Cardiac septum (tissue), 1 donor: ENCODE data around the gene HADHA. TPM values are rescaled to one million over a fixed set of nuclear protein-coding genes. Genes with fewer than 3 reads are reported as not detected.

Source experiments
- DNase-seq: peaks from one replicate; pipeline ENCODE4 v3.0.0-alpha.2; 2020; ENCODE audit warnings: low spot score
- intact Hi-C: fragments of 100-400 bp; cut with DNase I; formaldehyde crosslinking; loops from one replicate; pipeline ENCODE4 v1.14.0; 2022
- total RNA-seq: library from RNA; stranded (reverse); fragmentation: NEBNext Ultra II Directional; extraction: Animal tissue kit (Norgen Biotek cat#: 25700); gene quantifications from one replicate; pipeline ENCODE4 v1.2.1, GENCODE V29; 2021
- donor health status: DM: no; HTN: no; CAD: no.

Gene HADHA
- total RNA-seq, 1 donor from 2014 or later, result 244 TPM

DNA sequence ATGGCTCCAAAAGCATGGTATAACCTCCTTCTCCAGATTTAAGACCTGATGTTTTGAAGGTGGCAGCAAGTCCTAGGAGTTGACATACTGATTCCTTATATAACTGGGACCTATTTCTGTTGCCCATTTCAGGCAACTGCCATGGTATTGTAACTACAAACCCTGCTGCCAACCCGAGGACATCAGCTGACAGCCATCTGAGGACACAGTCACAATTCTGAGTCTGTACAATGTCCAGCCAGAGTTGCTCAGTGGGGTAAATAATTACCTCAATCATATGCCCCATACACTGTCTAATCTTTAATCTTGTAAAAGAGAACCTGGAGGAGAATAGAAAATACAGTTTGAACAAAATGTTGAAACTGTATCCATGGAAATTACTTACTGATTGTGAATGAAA is 80.2 kb downstream of the HADHA start:
- DNase-seq, result peak; percentile 76
- intact Hi-C loops, result no loop called here

DNA sequence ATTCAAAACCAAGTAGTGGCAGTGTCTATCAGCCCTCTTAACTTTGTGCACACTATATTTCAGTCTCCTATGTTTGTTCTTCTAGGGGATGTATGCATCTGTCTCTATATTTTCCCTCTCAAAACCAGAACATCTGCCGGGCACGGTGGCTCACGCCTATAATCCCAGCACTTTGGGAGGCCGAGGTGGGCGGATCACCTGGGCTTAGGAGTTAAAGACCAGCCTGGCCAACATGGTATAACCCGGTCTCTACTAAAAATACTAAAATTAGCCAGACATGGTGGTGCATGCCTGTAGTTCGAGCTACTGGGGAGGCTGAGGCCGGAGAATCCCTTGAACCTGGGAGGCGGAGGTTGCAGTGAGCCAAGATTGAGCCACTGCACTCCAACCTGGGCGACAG is 81.5 kb downstream of the HADHA start:
- intact Hi-C loops, result no loop called here
- DNase-seq, result no peak

DNA sequence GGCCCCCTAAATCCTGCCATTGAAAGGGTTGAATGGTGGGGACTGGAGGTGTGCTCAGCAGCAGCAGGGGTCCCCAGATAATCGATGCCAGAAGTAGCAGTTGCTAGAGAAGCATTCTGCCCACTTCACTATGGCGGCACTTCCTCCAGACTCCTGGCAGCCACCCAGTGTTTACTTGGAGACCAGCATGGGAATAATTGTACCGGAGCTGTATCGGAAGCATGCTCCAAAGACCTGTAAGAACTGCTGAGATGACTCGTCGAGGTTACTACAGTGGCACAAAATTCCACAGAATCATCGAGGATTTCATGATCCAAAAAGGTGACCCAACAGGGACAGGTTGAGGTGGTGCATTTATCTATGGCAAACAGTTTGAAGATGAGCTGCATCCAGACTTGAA is 82.5 kb downstream of the HADHA start:
- DNase-seq, result no peak
- intact Hi-C loops, result no loop called here

DNA sequence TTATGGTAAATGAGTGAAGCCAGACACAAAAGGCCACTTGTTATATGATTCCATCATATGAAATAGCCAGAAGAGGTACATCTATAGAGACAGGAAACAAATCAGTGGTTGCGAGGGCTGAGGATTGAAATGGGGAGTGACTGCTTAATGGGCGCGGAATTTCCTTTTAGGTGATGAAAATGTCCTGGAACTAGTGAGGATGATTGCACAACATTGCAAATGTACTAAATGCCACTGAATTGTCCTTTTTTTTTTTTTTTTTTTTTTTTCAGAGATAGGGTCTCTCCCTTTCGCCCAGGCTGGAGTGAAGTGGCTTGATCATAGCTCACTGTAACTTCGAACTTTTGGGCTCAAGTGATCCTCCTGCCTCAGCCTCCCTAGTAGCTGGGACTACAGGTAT is 86.9 kb downstream of the HADHA start:
- intact Hi-C loops, result no loop called here
- no peak for DNase-seq

DNA sequence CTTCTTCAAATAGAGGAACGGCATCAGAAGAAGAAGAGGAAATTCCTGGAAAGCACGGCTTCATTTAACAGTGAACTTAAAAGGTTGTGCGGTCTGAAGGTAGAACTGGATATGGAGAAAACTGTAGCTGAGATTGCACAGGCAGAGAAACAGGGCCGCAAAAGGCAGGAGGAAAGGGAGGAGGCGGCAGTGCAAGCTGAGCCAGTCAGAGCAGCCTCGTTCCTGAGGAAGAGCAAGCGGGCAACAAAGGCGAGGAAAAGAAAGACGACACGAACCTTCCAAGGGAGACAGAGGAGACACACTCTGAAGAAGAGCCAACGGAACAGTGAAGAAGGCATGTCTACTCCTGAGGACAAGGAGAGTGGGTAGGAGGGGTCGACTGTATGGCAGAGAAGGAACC is 94.2 kb downstream of the HADHA start:
- DNase-seq, result no peak
- intact Hi-C loops, result no loop called here

DNA sequence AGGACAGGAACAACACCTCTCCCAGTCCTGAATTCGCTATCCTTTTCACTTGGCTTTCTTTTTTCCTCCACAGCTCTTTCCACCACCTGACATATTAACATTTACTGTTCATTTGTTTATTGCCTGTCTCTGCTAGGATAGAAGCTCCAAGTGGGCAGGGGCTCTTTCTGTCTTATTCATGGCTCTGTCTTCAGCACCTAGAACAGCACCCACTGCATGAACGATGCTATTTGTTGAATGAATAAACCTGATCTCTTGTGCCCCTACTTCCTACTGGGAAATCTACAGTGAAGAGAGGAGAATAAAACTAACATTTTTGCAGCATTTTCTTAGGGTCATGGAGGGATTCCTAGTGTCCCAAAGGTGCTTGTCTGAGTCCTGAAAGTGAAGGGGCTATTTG is 95.9 kb downstream of the HADHA start:
- DNase-seq, result no peak
- intact Hi-C loops, result loop anchor here (10.0 kb wide), 1 partner anchor 294 kb away; no protein-coding TSS in a partner anchor

DNA sequence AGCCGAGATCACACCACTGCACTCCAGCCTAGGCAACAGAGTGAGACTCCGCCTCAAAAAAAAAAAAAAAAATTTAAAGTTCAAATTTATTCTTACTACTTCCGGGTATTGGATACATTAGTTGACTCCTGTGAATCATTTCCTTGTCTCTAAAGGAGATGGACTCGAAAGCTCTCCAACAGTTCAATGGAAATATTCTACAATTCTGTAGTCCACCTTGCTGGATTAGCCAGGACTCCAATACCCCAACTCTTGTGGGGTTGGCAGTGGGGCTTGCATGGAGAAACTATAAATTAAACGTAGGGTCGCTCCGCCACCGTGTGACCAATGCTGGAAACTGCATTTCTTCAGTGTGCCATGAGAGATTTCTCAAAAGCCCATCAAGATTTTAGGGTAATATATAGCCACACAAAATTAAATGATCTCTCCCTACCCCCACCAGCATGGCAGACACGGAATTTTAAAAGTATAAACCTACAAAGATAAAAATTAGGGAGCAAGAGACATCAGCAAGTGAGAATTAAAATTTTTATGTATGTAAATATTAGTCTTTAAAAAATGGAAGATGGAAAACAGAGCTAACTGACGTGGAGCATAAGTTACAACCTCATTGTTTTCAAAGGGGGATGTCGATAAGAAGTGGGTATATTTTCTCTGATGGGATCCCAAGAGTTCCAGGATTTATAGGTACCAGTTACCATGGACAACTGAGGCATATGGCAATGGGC is 99.3 kb downstream of the HADHA start:
- no peak for DNase-seq
- intact Hi-C loops, result loop anchor here (1.0 to 10.0 kb wide), 4 partner anchors 56 to 290 kb away; no protein-coding TSS in a partner anchor

DNA sequence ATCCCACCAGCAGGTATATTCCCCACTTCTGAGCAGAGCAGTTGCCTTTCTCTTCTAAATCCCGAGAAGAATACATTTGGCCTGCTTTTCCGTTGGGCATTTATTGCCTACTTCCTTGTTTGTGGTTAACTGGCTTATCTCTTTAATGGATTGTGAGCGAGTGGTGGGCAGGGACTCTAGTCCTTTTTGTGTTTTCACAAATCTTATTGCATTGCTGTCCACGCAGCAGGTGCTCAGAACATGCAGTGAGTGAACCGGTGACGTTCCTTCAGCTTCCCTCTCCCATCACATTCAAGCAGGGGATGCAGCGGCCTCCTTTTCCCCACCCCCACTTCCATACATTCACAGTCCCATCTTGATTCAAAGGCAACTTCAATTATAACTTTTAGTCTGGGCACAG is 100.4 kb downstream of the HADHA start:
- intact Hi-C loops, result loop anchor here (2.0 to 10.0 kb wide), 3 partner anchors 55 to 289 kb away; no protein-coding TSS in a partner anchor
- DNase-seq, result no peak

DNA sequence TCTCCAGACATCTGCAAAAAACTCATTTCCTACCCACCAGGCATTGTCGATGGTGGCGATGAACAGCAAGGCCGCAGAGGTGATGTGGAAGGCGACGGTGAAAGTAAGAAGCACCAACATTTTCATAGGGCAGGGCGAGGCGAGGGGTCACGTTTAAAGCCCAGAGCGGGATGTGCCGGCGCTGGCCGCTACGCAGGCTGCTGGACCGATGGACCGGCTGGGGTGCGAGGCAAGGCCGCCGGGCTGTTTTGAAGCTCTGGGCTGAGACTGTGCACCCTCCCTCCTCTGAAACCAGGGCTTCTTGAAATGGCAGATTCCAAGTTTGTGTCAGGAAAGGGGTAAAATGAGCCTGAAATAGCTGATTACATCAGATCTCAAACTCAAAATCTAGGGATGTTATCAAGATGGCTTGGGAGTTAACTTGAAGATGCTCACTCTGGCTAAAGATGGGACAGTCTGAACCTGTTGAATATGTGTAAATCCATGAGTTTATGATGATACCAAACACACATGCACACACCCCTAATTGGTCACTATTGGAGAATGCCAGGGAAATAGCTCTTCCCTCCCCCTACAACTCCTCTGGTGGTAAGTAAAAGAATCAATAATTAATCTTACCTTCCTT is 103.2 kb downstream of the HADHA start:
- intact Hi-C loops, result loop anchor here (10.0 kb wide), 1 partner anchor 286 kb away; no protein-coding TSS in a partner anchor

More for the DNA sequence above, 103.2 kb downstream of the HADHA start:
- DNase-seq, result no peak

Other genes starting within 250 kb of the HADHA start
- gene RAB10, start 210.5 kb downstream of the HADHA start, total RNA-seq, result 79.4 TPM
- gene GAREM2, start 71.5 kb downstream of the HADHA start, total RNA-seq, result 1.1 TPM
- 532 TPM for gene HADHB, start 307 bp upstream of the HADHA start, total RNA-seq
- 14.5 TPM for gene SELENOI, start 101.5 kb upstream of the HADHA start, total RNA-seq
- 0.51 TPM for gene ADGRF3, start 102.2 kb upstream of the HADHA start, total RNA-seq
- 0.13 TPM for gene DRC1, start 157.3 kb upstream of the HADHA start, total RNA-seq
- gene OTOF, start 233.5 kb upstream of the HADHA start, total RNA-seq, result not detected